PC-3 (cell line): Measurements from ENCODE around the gene MGAT4B. TPM values are rescaled to one million over a fixed set of nuclear protein-coding genes. Genes with fewer than 3 reads are reported as not detected.

ENCODE experiments used
- ATAC-seq: fragments of 200-7000 bp; cut with Tn5 transposase; 2 replicates; pipeline ENCODE4 v1.9.1; 2020; ENCODE audit warnings: mild to moderate bottlenecking, moderate library complexity
- BruUV-seq: library from RNA; stranded (reverse); fragments of 400-500 nt; replicated peaks from 2 replicates; lab custom pipeline; 2021; lab: Mats Ljungman, UMichigan
- CTCF ChIA-PET: fragments of 300-600 bp; sonication (Branson Sonifier 250); formaldehyde crosslinking; loops from one replicate; lab custom pipeline; 2022; ENCODE audit warnings: antibody characterized with exemption; lab: Charles Lee
- POLR2A ChIA-PET: fragments of 300-600 bp; sonication (Branson Sonifier 250); formaldehyde crosslinking; loops from one replicate; lab custom pipeline; 2022; ENCODE audit warnings: antibody characterized with exemption; ENCODE audit not compliant: unreplicated experiment; lab: Charles Lee
- DNase-seq: peaks from one replicate; pipeline ENCODE4 v3.0.0-alpha.2; 2015
- H2AFZ ChIP-seq: fragments of 300-600 bp; sonication (generic); 2 replicates; pipeline ENCODE4 v1.6.0; 2016; ENCODE audit warnings: antibody characterized with exemption, low read length
- H3F3A ChIP-seq: fragments of 300-600 bp; sonication (generic); one replicate; pipeline ENCODE4 v1.6.0; 2017; ENCODE audit warnings: antibody characterized with exemption, low read length, control low read depth, mild to moderate bottlenecking; ENCODE audit not compliant: unreplicated experiment
- H3K27ac ChIP-seq: fragments of 300-600 bp; sonication (generic); 2 replicates; pipeline ENCODE4 v1.5.1; 2016; ENCODE audit warnings: mild to moderate bottlenecking, low read length
- H3K27me3 ChIP-seq: fragments of 300-600 bp; sonication (generic); 2 replicates; pipeline ENCODE4 v1.6.1; 2016; ENCODE audit warnings: low read length, mixed read lengths
- H3K36me3 ChIP-seq: fragments of 300-600 bp; sonication (generic); 2 replicates; pipeline ENCODE4 v1.6.1; 2016; ENCODE audit warnings: low read depth, mixed run types, low read length, mixed read lengths
- H3K4me1 ChIP-seq: fragments of 300-600 bp; sonication (generic); 2 replicates; pipeline ENCODE4 v1.5.1; 2016; ENCODE audit warnings: low read length; ENCODE audit not compliant: insufficient read depth
- H3K4me2 ChIP-seq: fragments of 300-600 bp; sonication (generic); 2 replicates; pipeline ENCODE4 v1.6.0; 2016; ENCODE audit warnings: low read length
- H3K4me3 ChIP-seq: fragments of 300-600 bp; sonication (generic); 2 replicates; pipeline ENCODE4 v1.5.1; 2016; ENCODE audit warnings: mild to moderate bottlenecking, low read length, mixed read lengths
- H3K79me2 ChIP-seq: fragments of 300-600 bp; sonication (generic); 2 replicates; pipeline ENCODE4 v1.6.1; 2017; ENCODE audit warnings: low read length, mixed read lengths
- H3K9ac ChIP-seq: fragments of 300-600 bp; sonication (generic); 2 replicates; pipeline ENCODE4 v1.6.0; 2016; ENCODE audit warnings: mild to moderate bottlenecking, low read length
- H3K9me2 ChIP-seq: fragments of 300-600 bp; sonication (generic); replicated peaks from 2 replicates; pipeline ENCODE4 v1.6.1; 2016; ENCODE audit warnings: mixed run types, low read length, mixed read lengths
- H3K9me3 ChIP-seq: fragments of 300-600 bp; sonication (generic); 2 replicates; pipeline ENCODE4 v1.6.1; 2016; ENCODE audit warnings: low read length, mixed read lengths
- H4K20me1 ChIP-seq: fragments of 300-600 bp; sonication (generic); 2 replicates; pipeline ENCODE4 v1.6.1; 2016; ENCODE audit warnings: low read length, mixed read lengths
- EZH2 ChIP-seq: fragments of 300-600 bp; sonication (generic); IDR thresholded peaks from one replicate; pipeline ENCODE4 v1.6.1; 2017; ENCODE audit warnings: antibody characterized with exemption, mild to moderate bottlenecking, low read length; ENCODE audit not compliant: unreplicated experiment
- EZH2phosphoT487 ChIP-seq: fragments of 300-600 bp; sonication (generic); IDR thresholded peaks from 2 replicates; pipeline ENCODE4 v1.6.1; 2018; ENCODE audit warnings: mild to moderate bottlenecking, antibody characterized with exemption, low read length, borderline replicate concordance
- intact Hi-C: fragments of 100-400 bp; cut with micrococcal nuclease; formaldehyde crosslinking; loops from 2 replicates; pipeline ENCODE4 v1.9.0; 2023
- total RNA-seq: library from RNA; depleted of rRNA; stranded (reverse); fragments of >200 nt; gene quantifications from 2 replicates; pipeline ENCODE4 v1.2.3, GENCODE V29; 2014
- TF ChIP-seq, protein P1 (sequence below): fragments of 300-600 bp; sonication (generic); conservative IDR thresholded peaks from 2 replicates; pipeline ENCODE4 v1.5.1; 2017; ENCODE audit warnings: antibody characterized with exemption, low read depth, mild to moderate bottlenecking, low read length

The MGAT4B gene
- total RNA-seq, 1 experiment from 2014 or later, result 88.9 TPM

GRCh38 chr5:179758955-179759354, 47.7 kb downstream of the MGAT4B start:
- Histone ChIP-seq H3K9me3 (no peaks in the 10 kb centered on the region), H3K36me3 (no peaks in the 10 kb centered on the region), H3K27ac (no peak overlapping the region), H3K4me2 (no peak overlapping the region), H3K4me1 (peaks cover 29% of the 10 kb centered on the region), H3K4me3 (no peak overlapping the region), H3K9me2 (no peaks in the 10 kb centered on the region), H3K27me3 (no peaks in the 10 kb centered on the region), H4K20me1 (no peaks in the 10 kb centered on the region), H3K79me2 (peaks cover 64% of the 10 kb centered on the region), H2AFZ (no peak overlapping the region), H3K9ac (no peak overlapping the region), H3F3A (peaks cover 8% of the 10 kb centered on the region)
- CTCF ChIA-PET, result no interaction called here
- DNase-seq, result no peak
- BruUV-seq, result no TSS peak
- TF ChIP-seq EZH2 (no peak), EZH2phosphoT487 (no peak)
- TF ChIP-seq, protein P1, sequence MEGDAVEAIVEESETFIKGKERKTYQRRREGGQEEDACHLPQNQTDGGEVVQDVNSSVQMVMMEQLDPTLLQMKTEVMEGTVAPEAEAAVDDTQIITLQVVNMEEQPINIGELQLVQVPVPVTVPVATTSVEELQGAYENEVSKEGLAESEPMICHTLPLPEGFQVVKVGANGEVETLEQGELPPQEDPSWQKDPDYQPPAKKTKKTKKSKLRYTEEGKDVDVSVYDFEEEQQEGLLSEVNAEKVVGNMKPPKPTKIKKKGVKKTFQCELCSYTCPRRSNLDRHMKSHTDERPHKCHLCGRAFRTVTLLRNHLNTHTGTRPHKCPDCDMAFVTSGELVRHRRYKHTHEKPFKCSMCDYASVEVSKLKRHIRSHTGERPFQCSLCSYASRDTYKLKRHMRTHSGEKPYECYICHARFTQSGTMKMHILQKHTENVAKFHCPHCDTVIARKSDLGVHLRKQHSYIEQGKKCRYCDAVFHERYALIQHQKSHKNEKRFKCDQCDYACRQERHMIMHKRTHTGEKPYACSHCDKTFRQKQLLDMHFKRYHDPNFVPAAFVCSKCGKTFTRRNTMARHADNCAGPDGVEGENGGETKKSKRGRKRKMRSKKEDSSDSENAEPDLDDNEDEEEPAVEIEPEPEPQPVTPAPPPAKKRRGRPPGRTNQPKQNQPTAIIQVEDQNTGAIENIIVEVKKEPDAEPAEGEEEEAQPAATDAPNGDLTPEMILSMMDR, result no peak
- POLR2A ChIA-PET, result no interaction called here
- intact Hi-C loops, result no loop called here
- no peak for ATAC-seq

DNA sequence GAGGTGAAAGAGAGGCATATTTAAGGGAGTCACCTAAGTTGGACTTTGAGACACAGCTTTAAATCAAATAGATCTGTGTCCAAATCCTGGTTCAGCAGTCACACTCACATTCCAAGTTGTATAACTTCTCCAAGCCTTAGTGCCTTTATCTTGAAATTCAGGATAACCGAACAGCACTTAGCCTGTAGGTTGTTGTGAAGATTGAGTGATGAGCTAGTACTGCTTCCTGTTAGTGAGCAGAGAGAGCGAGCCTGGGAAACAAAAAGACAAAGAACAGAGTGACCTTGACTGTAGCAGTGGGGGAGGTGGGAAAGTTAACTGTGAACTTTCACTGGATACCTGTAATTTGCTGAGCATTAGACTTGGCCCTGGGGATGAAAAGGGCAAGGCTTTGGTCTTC, 51.6 kb downstream of the MGAT4B start:
- Histone ChIP-seq H3F3A (no peaks in the 10 kb centered on the region), H3K4me2 (no peak overlapping the region), H3K27ac (no peak overlapping the region), H3K27me3 (no peaks in the 10 kb centered on the region), H3K79me2 (peaks cover 70% of the 10 kb centered on the region), H3K4me1 (peaks cover 6% of the 10 kb centered on the region; the same call in 1 of the 2 replicates), H3K9me2 (no peaks in the 10 kb centered on the region), H3K9me3 (no peaks in the 10 kb centered on the region), H3K4me3 (no peak overlapping the region), H3K9ac (no peak overlapping the region), H2AFZ (no peak overlapping the region), H4K20me1 (no peaks in the 10 kb centered on the region), H3K36me3 (no peaks in the 10 kb centered on the region)
- ATAC-seq (no peak), DNase-seq (no peak)
- no TSS peak for BruUV-seq
- ChIA-PET POLR2A (no interaction called here), CTCF (no interaction called here)
- intact Hi-C loops, result no loop called here
- TF ChIP-seq EZH2phosphoT487 (no peak), EZH2 (no peak)
- TF ChIP-seq, protein P1, result no peak

DNA sequence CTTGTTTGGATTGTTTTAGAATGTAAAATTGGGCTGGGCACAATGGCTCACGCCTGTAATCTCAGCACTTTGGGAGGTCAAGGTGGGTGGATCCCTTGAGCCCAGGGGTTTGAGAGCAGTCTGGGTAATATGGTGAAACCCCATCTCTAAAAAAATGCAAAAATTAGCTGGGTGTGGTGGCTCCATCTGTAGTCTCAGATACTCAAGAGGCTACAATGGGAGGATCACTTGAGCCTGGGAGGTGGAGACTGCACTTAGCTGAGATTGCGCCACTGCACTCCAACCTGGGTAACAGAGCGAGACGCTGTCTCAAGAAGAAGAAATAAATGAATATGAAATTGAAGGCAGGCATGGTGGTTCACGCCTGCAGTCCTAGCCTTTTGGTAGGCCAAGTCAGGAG, 52.7 kb downstream of the MGAT4B start:
- Histone ChIP-seq H3K4me3 (no peak overlapping the region), H3K27ac (no peak overlapping the region), H3K9me2 (no peaks in the 10 kb centered on the region), H3K9ac (no peak overlapping the region), H2AFZ (no peak overlapping the region), H3K36me3 (no peaks in the 10 kb centered on the region), H3K4me2 (no peak overlapping the region), H3K79me2 (peaks cover 70% of the 10 kb centered on the region), H3F3A (no peaks in the 10 kb centered on the region), H3K4me1 (no peaks in the 10 kb centered on the region), H4K20me1 (no peaks in the 10 kb centered on the region), H3K27me3 (no peaks in the 10 kb centered on the region), H3K9me3 (no peaks in the 10 kb centered on the region)
- no peak for ATAC-seq
- BruUV-seq, result no TSS peak
- DNase-seq, result no peak
- intact Hi-C loops, result no loop called here
- TF ChIP-seq, protein P1, result no peak
- TF ChIP-seq EZH2phosphoT487 (no peak), EZH2 (no peak)
- CTCF ChIA-PET, result no interaction called here
- POLR2A ChIA-PET, result no interaction called here
